DND-41 (cell line): ENCODE results near the gene SPEM2.

Source experiments
- EZH2 ChIP-seq: IDR thresholded peaks from 3 replicates; pipeline ENCODE4 v1.6.1; 2012; ENCODE audit warnings: borderline replicate concordance, low read depth, mild to moderate bottlenecking, moderate library complexity, low read length, inconsistent platforms; ENCODE audit not compliant: severe bottlenecking
- TF ChIP-seq, protein P1 (sequence below): IDR thresholded peaks from 2 replicates; pipeline ENCODE4 v1.5.1; 2012; ENCODE audit warnings: borderline replicate concordance, low read length, moderate library complexity, mild to moderate bottlenecking; ENCODE audit not compliant: poor library complexity, severe bottlenecking; ENCODE audit errors: extremely low read depth

- TF ChIP-seq, protein P1, sequence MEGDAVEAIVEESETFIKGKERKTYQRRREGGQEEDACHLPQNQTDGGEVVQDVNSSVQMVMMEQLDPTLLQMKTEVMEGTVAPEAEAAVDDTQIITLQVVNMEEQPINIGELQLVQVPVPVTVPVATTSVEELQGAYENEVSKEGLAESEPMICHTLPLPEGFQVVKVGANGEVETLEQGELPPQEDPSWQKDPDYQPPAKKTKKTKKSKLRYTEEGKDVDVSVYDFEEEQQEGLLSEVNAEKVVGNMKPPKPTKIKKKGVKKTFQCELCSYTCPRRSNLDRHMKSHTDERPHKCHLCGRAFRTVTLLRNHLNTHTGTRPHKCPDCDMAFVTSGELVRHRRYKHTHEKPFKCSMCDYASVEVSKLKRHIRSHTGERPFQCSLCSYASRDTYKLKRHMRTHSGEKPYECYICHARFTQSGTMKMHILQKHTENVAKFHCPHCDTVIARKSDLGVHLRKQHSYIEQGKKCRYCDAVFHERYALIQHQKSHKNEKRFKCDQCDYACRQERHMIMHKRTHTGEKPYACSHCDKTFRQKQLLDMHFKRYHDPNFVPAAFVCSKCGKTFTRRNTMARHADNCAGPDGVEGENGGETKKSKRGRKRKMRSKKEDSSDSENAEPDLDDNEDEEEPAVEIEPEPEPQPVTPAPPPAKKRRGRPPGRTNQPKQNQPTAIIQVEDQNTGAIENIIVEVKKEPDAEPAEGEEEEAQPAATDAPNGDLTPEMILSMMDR = no peak
- TF ChIP-seq EZH2 = no peak
Observed at GRCh38 chr17:7425756-7426155, 340 bp downstream of the SPEM2 start.
